SKM-1 treated with dmso at 0.1 percent for 144 hours (cell line): ENCODE results near the gene GTF2H1.
"Not testable (repeated sequence)": the region's sequence is repeated elsewhere in the genome, so short reads cannot be mapped to it uniquely, and the experiment has no call there.

Source experiments
- DNase-seq: peaks from one replicate; lab custom pipeline; 2025; ENCODE audit not compliant: unreplicated experiment; lab: John Stamatoyannopoulos, UW

Gene GTF2H1

DNA sequence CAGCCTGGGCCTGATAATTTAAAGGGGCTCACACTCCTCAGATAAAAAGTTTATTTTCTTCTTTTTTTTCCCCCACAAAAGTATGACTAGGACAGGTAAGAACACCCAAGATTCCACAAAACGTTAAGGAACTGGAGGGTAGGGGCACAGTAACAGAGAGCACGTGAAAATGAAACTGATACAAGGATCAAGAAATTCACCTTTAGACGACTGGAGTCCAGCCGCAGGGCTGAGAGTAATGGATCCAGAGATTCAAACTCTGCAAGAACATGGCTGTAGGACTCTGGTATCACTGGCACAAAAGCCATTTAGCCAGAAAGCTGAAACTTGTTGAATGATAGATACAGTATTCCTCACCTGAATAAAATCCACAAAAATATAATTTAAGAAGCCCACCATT lies 4.8 kb upstream of the GTF2H1 start:
- no peak for DNase-seq

DNA sequence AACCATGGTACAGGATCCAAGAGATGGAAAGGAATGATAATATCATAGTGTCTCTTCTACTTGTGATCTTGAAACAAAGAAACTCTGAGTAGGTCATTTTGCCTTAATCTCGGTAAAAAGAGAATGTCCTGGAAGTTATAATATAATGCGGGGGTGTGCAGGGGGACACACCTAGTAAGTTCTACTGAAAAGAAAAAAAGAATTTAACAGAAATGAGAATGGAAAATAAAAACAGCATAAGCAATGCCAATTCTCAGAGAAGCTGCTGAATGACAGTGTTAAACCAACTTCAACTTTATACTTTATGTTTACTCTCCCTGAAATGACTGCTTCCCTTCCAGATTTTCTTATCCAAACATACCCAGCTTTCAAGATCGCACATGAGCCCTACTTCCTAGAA lies 2.5 kb upstream of the GTF2H1 start:
- DNase-seq: no peak

GRCh38 chr11:18320617-18321016 lies 1.8 kb upstream of the GTF2H1 start:
- DNase-seq: no peak

DNA sequence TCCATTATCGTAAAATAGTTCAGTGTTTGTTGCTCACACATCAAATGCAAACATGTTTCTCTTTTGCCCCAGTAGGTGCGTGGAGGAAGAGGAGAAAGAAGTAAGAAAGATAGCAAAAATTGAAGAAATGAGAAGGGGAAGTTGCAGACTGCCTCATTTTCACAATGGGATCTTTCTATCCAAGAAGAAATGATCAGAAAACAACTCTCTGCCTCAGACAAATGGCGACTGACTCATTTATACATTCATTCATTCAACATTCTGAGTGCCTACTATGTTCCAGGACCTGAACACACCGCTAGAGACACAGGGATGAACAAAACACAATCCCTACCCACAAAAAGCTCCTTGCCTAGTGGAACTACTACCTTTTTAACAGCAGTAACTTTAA lies 794 bp upstream of the GTF2H1 start:
- DNase-seq: peak; percentile 26

DNA sequence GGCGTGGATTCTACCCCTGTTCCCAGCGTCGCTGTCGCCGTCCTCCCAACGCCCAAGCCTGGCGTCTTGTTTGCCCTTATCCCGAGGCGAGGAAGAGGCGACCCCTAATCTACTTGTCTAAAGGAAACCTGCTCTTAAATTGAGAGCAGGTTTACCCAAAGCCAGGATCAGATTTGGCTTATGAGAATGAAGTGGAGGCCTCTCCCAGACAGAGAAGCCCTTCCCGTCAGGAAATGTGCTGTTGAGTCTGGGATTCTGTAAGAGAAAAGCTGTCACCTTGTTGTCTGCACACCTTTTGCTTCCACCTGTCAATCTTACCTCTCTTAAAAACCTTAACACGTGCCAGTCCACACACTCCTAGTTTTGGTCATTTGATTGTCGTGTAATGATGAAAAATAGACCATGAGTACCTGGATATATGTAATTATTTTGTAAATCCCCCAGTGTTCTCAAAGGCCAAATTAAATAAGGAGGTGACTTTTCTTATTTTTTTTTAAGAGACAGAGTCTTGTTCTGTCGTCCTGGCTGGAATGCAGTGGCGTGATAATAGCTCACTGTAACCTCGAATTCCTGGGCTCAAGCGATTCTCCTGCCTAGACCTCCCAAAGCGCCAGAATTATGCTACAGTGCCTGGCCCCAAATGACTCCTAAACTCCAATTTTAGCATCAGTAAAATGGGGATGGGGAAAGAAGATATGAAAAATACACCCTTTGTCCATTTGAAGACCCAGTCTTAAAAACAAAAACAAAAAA lies 627 bp downstream of the GTF2H1 start:
- no peak for DNase-seq

- not testable (repeated sequence) for DNase-seq
Observed at GRCh38 chr11:18323881-18324280, 1.5 kb downstream of the GTF2H1 start.

DNA sequence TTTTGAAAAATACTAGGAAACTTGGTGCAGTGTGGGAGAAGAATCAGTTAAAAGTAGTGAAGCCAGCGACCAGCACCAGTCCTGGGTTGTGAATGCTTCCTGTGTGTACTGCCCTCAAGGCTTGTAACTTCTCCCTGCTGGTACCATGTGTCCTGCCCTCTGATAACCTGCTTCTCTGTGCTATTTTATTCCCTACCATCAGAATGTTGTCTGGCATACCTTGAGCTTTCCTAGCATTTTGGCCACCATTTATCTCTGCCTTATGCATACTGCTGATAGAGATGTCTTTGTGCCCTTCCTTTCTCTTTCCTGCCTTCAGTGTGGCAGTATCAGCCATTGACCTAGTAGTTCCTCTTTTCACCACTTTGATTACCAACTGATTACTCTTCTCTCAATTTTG lies 2.0 kb downstream of the GTF2H1 start:
- DNase-seq: peak; percentile 6

GRCh38 chr11:18329196-18329870 lies 7.0 kb downstream of the GTF2H1 start:
- no peak for DNase-seq

GRCh38 chr11:18330921-18331320 lies 8.6 kb downstream of the GTF2H1 start:
- no peak for DNase-seq

DNA sequence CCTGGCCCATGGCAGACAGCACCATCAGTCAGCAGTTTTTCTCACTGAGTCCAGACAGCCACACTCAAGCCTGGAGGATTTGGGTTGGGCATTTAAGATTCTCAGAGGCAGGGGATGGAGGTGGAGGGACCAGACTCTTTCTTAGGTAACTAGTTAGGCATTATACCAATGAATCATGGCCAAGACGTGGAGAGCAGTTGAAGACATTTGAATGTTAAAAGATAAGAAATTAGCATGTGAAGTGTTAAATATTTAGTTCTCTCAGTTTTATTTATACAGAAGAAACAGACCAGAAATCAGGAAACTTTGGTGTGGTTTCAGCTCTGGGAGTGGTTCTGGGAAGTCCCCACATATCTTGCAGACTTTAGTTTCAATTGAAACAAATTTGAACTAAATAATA lies 9.9 kb downstream of the GTF2H1 start:
- DNase-seq: no peak

- DNase-seq: no peak
Observed at GRCh38 chr11:18332891-18333290, 10.5 kb downstream of the GTF2H1 start.

DNA sequence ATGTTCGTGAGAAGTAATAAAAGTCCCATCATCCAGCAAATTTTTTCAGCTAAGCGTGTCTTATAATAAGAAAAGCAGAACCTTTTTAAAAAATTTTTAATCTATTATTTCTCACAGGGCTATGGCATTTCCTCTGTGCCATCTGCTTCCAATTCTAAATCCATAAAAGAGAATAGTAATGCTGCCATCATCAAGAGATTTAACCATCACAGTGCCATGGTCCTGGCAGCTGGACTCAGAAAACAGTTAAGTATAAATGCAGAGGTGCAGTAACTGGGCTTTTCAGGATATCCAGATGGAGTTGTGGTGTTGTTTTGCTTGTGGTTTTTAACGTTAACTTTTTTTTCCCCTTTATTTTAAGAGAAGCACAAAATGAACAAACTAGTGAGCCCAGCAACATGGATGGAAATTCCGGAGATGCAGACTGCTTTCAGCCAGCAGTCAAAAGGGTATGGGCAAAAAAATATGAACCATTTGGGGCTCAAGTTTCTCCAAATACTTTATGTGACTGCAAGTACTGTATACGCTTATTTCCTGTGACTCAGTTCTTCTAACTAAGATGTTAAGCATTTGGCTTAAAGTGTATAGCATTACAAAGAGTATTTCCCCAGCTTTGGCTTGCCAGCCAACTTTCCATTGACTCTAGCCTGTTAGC lies 25.2 kb downstream of the GTF2H1 start:
- no peak for DNase-seq

GRCh38 chr11:18352581-18352980 lies 30.2 kb downstream of the GTF2H1 start:
- DNase-seq: no peak

GRCh38 chr11:18358646-18359045 lies 36.3 kb downstream of the GTF2H1 start:
- no peak for DNase-seq

DNA sequence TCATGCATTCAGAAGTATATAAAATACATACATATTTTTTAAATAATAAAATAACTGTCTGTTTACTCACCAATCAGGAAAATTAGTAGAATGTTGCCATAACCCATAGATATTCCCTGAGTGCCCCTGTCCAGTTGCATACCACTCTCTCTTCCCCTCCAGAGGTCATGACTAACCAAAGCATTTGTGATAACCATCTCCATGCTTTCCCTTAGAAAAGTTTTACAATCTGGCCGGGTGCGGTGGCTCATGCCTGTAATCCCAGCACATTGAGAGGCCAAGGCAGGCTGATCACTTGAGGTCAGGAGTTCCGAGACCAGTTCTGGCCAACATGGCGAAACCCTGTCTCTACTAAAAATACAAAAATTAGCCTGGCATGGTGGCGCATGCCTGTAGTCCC lies 38.8 kb downstream of the GTF2H1 start:
- DNase-seq: no peak

DNA sequence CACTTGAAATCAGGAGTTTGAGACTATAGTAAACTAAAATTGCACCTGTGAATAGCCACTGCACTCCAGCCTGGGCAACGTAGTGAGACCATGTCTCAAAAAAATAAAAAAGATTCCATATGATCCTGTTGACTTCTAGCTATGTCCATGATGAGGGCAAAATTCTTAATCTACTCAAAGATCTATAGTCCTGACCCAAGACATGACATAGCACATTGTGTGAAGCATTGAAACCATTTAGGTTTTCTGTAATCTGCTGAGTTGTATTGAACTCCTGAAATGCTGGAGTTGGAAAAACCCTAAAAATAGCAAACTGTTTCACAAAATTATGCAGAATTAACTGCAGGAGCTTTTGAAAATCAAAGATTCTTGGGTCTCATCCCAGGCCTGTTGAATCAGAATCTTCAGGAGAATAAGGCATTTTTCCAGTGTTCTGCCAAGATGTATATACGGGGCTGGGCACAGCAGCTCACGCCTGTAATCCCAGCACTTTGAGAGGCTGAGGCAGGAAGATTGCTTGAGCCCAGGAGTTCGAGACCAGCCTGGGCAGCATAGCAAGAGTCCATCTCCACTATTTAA lies 42.2 kb downstream of the GTF2H1 start:
- DNase-seq: no peak

DNA sequence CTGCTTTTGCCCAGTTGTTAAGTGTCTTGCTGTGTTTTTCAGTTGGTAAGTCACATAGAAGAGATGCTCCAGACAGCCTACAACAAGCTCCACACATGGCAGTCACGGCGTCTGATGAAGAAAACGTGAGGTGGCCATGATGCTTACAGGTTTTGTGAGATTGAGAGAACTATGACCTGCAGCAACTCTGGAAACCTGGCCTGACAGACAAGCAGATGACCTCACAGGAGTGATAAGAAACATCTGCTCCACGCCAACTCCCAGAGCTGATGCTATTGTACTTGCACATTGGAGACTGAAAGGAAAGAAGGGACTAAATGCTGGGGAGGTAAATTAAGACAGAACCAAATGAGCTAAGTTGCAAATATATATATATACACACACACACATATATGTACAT lies 43.4 kb downstream of the GTF2H1 start:
- no peak for DNase-seq

DNA sequence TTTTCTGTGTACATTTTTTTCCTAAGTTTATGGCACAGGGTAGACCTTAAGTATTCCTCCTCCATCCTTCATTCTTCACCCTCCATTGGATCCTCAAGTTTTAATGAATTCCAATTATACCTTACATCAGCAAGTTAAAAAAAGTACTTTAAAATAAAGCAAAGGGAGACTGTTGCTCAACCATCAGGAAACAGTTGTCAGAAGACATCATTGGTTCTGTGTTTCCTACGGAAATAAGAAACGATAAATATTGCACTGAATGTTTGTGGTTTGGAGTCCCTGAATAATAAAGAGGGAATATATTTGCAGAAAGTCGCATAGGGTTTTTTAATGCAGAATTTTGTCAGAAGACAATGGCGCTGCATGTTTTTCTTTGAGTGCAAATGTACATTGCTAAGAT lies 43.9 kb downstream of the GTF2H1 start:
- DNase-seq: no peak

DNA sequence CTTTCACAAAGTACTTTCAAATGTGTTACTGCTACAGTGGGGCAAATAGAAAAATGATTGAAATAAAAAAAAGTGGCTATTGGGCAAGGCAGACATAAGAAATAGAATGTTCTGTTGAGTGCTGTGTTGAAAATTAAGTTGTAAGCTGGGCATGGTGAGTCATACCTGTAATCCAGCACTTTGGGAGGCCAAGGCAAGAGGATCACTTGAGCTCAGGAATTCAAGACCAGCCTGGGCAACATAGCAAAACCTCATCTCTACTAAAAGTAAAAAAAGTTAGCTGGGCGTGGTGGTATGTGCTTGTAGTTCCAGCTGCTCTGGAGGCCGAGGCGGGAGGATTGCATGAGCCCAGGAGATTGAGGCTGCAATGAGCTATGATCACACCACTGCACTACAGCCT lies 45.1 kb downstream of the GTF2H1 start:
- DNase-seq: no peak

GRCh38 chr11:18368221-18368620 lies 45.9 kb downstream of the GTF2H1 start:
- no peak for DNase-seq

GRCh38 chr11:18369398-18369797 lies 47.0 kb downstream of the GTF2H1 start:
- no peak for DNase-seq

DNA sequence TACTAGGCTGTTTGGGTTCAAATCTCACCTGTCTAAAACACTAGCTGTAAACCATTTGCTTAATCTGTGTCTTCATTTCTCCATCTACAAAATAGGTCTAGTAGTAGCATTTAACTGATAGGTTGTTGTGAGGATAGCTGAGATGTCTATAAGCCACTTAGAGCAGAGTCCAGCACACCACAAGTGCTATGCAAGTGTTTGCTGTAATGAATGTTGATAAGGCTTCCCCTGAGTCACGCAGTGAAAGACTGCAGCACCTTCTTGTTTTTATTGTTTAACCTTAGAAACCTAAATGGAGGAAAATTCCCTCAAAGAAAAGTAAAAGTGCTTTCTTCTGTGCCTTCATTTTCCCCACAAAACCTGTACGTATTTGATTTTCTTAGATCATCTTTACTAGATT lies 48.9 kb downstream of the GTF2H1 start:
- DNase-seq: no peak
